H9 (cell line): ENCODE data around the gene OR4M1. TPM values are rescaled to one million over a fixed set of nuclear protein-coding genes. Genes with fewer than 3 reads are reported as not detected.

ENCODE experiments used
- DNase-seq: peaks from one replicate; pipeline ENCODE4 v3.0.0-alpha.2; 2017
- H2AFZ ChIP-seq: one replicate; pipeline ENCODE4 v1.6.1; 2013; ENCODE audit warnings: mild to moderate bottlenecking, low read length, control low read depth, moderate library complexity
- H2AK5ac ChIP-seq: 2 replicates; pipeline ENCODE4 v1.6.1; 2013; ENCODE audit warnings: low read length, control low read depth, mixed read lengths; ENCODE audit not compliant: insufficient read length
- H2BK120ac ChIP-seq: one replicate; pipeline ENCODE4 v1.6.1; 2013; ENCODE audit warnings: low read depth, mild to moderate bottlenecking, low read length, control low read depth, inconsistent platforms; ENCODE audit not compliant: poor library complexity, severe bottlenecking
- H2BK12ac ChIP-seq: 2 replicates; pipeline ENCODE4 v1.6.1; 2013; ENCODE audit warnings: low read length, control low read depth, mixed read lengths, low read depth; ENCODE audit not compliant: insufficient read length
- H2BK15ac ChIP-seq: 2 replicates; pipeline ENCODE4 v1.6.1; 2013; ENCODE audit warnings: low read depth, low read length, control low read depth
- H2BK20ac ChIP-seq: one replicate; pipeline ENCODE4 v1.6.1; 2013; ENCODE audit warnings: low read depth, mild to moderate bottlenecking, low read length, control low read depth, inconsistent platforms; ENCODE audit not compliant: poor library complexity, severe bottlenecking
- H2BK5ac ChIP-seq: 2 replicates; pipeline ENCODE4 v1.6.1; 2013; ENCODE audit warnings: low read length, control low read depth, mixed read lengths; ENCODE audit not compliant: insufficient read length
- H3K14ac ChIP-seq: 2 replicates; pipeline ENCODE4 v1.6.1; 2013; ENCODE audit warnings: low read length, control low read depth; ENCODE audit not compliant: insufficient read depth
- H3K18ac ChIP-seq: 2 replicates; pipeline ENCODE4 v1.6.1; 2013; ENCODE audit warnings: low read depth, mild to moderate bottlenecking, mixed read lengths, low read length, control low read depth; ENCODE audit not compliant: insufficient read length
- H3K23ac ChIP-seq: 2 replicates; pipeline ENCODE4 v1.6.1; 2013; ENCODE audit warnings: low read length, control low read depth, mixed read lengths, low read depth; ENCODE audit not compliant: insufficient read length
- H3K23me2 ChIP-seq: 2 replicates; pipeline ENCODE4 v1.6.1; 2013; ENCODE audit warnings: low read depth, mild to moderate bottlenecking, mixed read lengths, low read length, control low read depth; ENCODE audit not compliant: insufficient read length, poor library complexity, severe bottlenecking
- H3K27ac ChIP-seq: 2 replicates; pipeline ENCODE4 v1.5.1; 2013; ENCODE audit warnings: low read length, control low read depth, mixed read lengths, low read depth; ENCODE audit not compliant: insufficient read length
- H3K27me3 ChIP-seq: 2 replicates; pipeline ENCODE4 v1.6.1; 2013; ENCODE audit warnings: low read length, control low read depth, inconsistent platforms; ENCODE audit not compliant: insufficient read depth
- H3K4ac ChIP-seq: 2 replicates; pipeline ENCODE4 v1.6.1; 2013; ENCODE audit warnings: low read depth, mild to moderate bottlenecking, control low read depth, inconsistent platforms, low read length, moderate library complexity
- H3K4me1 ChIP-seq: 2 replicates; pipeline ENCODE4 v1.6.1; 2013; ENCODE audit warnings: low read length, control low read depth, inconsistent platforms; ENCODE audit not compliant: insufficient read depth
- H3K4me2 ChIP-seq: 2 replicates; pipeline ENCODE4 v1.6.1; 2013; ENCODE audit warnings: low read length, control low read depth, mixed read lengths; ENCODE audit not compliant: insufficient read length, insufficient read depth
- H3K56ac ChIP-seq: 2 replicates; pipeline ENCODE4 v1.6.1; 2013; ENCODE audit warnings: low read depth, mild to moderate bottlenecking, mixed read lengths, low read length, control low read depth; ENCODE audit not compliant: insufficient read length
- H3K79me1 ChIP-seq: 2 replicates; pipeline ENCODE4 v1.6.1; 2013; ENCODE audit warnings: low read depth, mild to moderate bottlenecking, moderate library complexity, low read length, control low read depth, inconsistent platforms; ENCODE audit not compliant: insufficient read depth, poor library complexity, severe bottlenecking
- H3K79me2 ChIP-seq: 2 replicates; pipeline ENCODE4 v1.6.1; 2013; ENCODE audit warnings: low read length, control low read depth, inconsistent platforms; ENCODE audit not compliant: insufficient read depth
- H3K9ac ChIP-seq: 2 replicates; pipeline ENCODE4 v1.6.1; 2013; ENCODE audit warnings: low read length, control low read depth, mixed read lengths; ENCODE audit not compliant: insufficient read length; ENCODE audit errors: extremely low read depth
- H3K9me3 ChIP-seq: one replicate; pipeline ENCODE4 v1.6.1; 2013; ENCODE audit warnings: low read depth, low read length, inconsistent platforms; ENCODE audit not compliant: control insufficient read depth
- H3T11ph ChIP-seq: one replicate; pipeline ENCODE4 v1.6.1; 2013; ENCODE audit warnings: mild to moderate bottlenecking, low read length, control low read depth, inconsistent platforms
- H4K20me1 ChIP-seq: one replicate; pipeline ENCODE4 v1.6.1; 2013; ENCODE audit not compliant: control insufficient read depth, insufficient read length, insufficient read depth
- H4K5ac ChIP-seq: 2 replicates; pipeline ENCODE4 v1.6.1; 2013; ENCODE audit warnings: low read depth, mild to moderate bottlenecking, mixed read lengths, low read length, control low read depth; ENCODE audit not compliant: insufficient read length
- H4K8ac ChIP-seq: replicated peaks from 2 replicates; pipeline ENCODE4 v1.6.1; 2013; ENCODE audit warnings: low read length, control low read depth, mixed read lengths, low read depth; ENCODE audit not compliant: insufficient read length
- H4K91ac ChIP-seq: 2 replicates; pipeline ENCODE4 v1.6.1; 2013; ENCODE audit warnings: low read depth, mild to moderate bottlenecking, moderate library complexity, mixed read lengths, low read length, control low read depth; ENCODE audit not compliant: insufficient read length
- H3K27ac Mint-ChIP-seq, 3 experiments: 2 replicates in 2 of 3; 3 replicates in 1 of 3; pipeline ENCODE4 v1.8.0; 2020 to 2021; ENCODE audit warnings: mixed read lengths in 3 of 3, mild to moderate bottlenecking in 1 of 3, moderate library complexity in 1 of 3
- H3K27me3 Mint-ChIP-seq: 2 replicates; pipeline ENCODE4 v1.8.0; 2021; ENCODE audit warnings: low read depth, mild to moderate bottlenecking, moderate library complexity, mixed read lengths
- H3K36me3 Mint-ChIP-seq, 3 experiments: 2 replicates in 2 of 3; 3 replicates in 1 of 3; pipeline ENCODE4 v1.8.0; 2020 to 2021; ENCODE audit warnings: low read depth in 3 of 3, mixed read lengths in 3 of 3; ENCODE audit not compliant: insufficient read depth in 1 of 3
- H3K4me1 Mint-ChIP-seq, 2 experiments: 2 replicates each; pipeline ENCODE4 v1.8.0; 2020; ENCODE audit warnings: mixed read lengths in 2 of 2
- H3K4me3 Mint-ChIP-seq, 2 experiments: 2 replicates in 1 of 2; 3 replicates in 1 of 2; pipeline ENCODE4 v1.8.0; 2020 to 2021; ENCODE audit warnings: mild to moderate bottlenecking in 2 of 2, mixed read lengths in 2 of 2, moderate library complexity in 1 of 2
- H3K9me3 Mint-ChIP-seq, 2 experiments: 2 replicates in 1 of 2; 3 replicates in 1 of 2; pipeline ENCODE4 v1.8.0; 2020; ENCODE audit warnings: mild to moderate bottlenecking in 2 of 2, mixed read lengths in 2 of 2, moderate library complexity in 1 of 2
- CTCF ChIP-seq: fragments of 200-600 bp; sonication (generic); conservative IDR thresholded peaks from 3 replicates; pipeline ENCODE4 v1.8.0; 2021; ENCODE audit warnings: antibody characterized with exemption, mild to moderate bottlenecking
- WGBS: extraction: QIAGEN DNeasy Blood & Tissue Kit; methylation state at CpG from one replicate; pipeline ENCODE4 v1.1.7; 2013; ENCODE audit warnings: missing lambda C conversion rate, low lambda C conversion rate, mixed read lengths; ENCODE audit not compliant: insufficient read length; ENCODE audit errors: extremely low coverage; 5-methylcytosine and 5-hydroxymethylcytosine counted together
- total RNA-seq: library from RNA; stranded (reverse); gene quantifications from 2 replicates; pipeline ENCODE4 v1.2.1, GENCODE V29; 2021

OR4M1 gene
- total RNA-seq, 1 experiment from 2014 or later: not detected

DNA sequence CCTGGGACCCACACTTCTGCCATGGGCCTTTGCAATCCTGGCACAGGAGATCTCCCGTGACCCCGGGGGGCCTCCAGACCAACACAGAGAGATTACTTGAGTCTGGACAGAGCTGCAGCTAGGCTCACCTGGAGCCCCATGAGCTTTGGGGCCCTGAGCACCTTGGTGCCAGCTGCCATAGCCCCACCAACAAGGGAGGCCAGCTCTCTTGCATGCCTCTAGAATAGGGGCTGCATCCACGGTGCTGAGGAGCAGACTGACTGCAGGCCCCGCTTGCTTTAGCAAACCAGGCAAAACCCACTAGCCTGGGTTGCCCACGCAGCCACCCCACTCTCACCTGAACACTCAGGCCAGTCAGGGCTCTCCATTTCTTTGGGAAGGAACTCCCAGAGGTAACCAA lies 26.6 kb downstream of the OR4M1 start:
- Histone ChIP-seq H2BK120ac (no peak overlapping the region), H3K27me3 (no peaks in the 10 kb centered on the region), H3K4me1 (no peaks in the 10 kb centered on the region), H3K9ac (no peak overlapping the region), H2AFZ (no peak overlapping the region), H3T11ph (no peak overlapping the region), H3K23me2 (peaks cover 2% of the 10 kb centered on the region), H3K18ac (no peak overlapping the region), H4K91ac (no peak overlapping the region), H2AK5ac (no peak overlapping the region), H3K14ac (no peak overlapping the region), H2BK12ac (no peak overlapping the region), H3K4ac (no peak overlapping the region), H4K5ac (no peak overlapping the region), H2BK15ac (no peak overlapping the region), H3K4me2 (no peak overlapping the region), H3K79me1 (no peaks in the 10 kb centered on the region), H2BK20ac (no peak overlapping the region), H4K20me1 (no peaks in the 10 kb centered on the region), H3K27ac (no peak overlapping the region), H3K23ac (no peak overlapping the region), H3K56ac (no peak overlapping the region), H2BK5ac (no peak overlapping the region), H3K9me3 (peaks cover 92% of the 10 kb centered on the region), H4K8ac (no peak overlapping the region), H3K79me2 (no peaks in the 10 kb centered on the region)
- peaks cover 3 to 20% (median 9%) of the 10 kb centered on the region in 3 experiments; a peak in 6 of 7 replicates for H3K36me3 Mint-ChIP-seq
- H3K4me3 Mint-ChIP-seq: no peak overlapping the region
- no peak for TF ChIP-seq CTCF
- H3K27ac Mint-ChIP-seq: no peak overlapping the region
- no CpG with 5 or more reads among the region's 5 CpGs for WGBS
- no peaks in the 10 kb centered on the region for H3K4me1 Mint-ChIP-seq
- no peak for DNase-seq
- peaks cover 6 to 15% of the 10 kb centered on the region in 2 experiments for H3K9me3 Mint-ChIP-seq
- no peaks in the 10 kb centered on the region for H3K27me3 Mint-ChIP-seq
